OCI-LY3 (cell line): Measurements from ENCODE around the gene SLC25A33.

Experiments used
- H2AFZ ChIP-seq: fragments of 200-600, 300-600 bp; shearing (Covaris generic); 2 replicates; pipeline ENCODE4 v1.6.0; 2014; ENCODE audit warnings: antibody characterized with exemption, low read depth, low read length
- H3K27ac ChIP-seq: fragments of 200-600, 300-600 bp; sonication (generic); 2 replicates; pipeline ENCODE4 v1.5.1; 2014; ENCODE audit warnings: mild to moderate bottlenecking, low read length, moderate library complexity, mixed read lengths
- H3K27me3 ChIP-seq: fragments of 200-600, 300-600 bp; sonication (generic); 2 replicates; pipeline ENCODE4 v1.6.1; 2014; ENCODE audit warnings: low read depth, low read length, mixed read lengths
- H3K36me3 ChIP-seq: fragments of 200-600, 300-600 bp; sonication (generic); replicated peaks from 2 replicates; pipeline ENCODE3; 2014; ENCODE audit warnings: low read depth, low read length, mixed read lengths
- H3K4me1 ChIP-seq: fragments of 300-600, 200-600 bp; sonication (generic); 2 replicates; pipeline ENCODE4 v1.6.1; 2014; ENCODE audit warnings: low read length, mixed read lengths
- H3K4me2 ChIP-seq: fragments of 200-600, 300-600 bp; sonication (generic); 2 replicates; pipeline ENCODE4 v1.6.1; 2014; ENCODE audit warnings: low read length, mixed read lengths
- H3K4me3 ChIP-seq: fragments of 300-600, 200-600 bp; sonication (generic); 2 replicates; pipeline ENCODE4 v1.5.1; 2014; ENCODE audit warnings: antibody characterized with exemption, mild to moderate bottlenecking, low read length, moderate library complexity
- H3K79me2 ChIP-seq: fragments of 300-600, 200-600 bp; shearing (Covaris generic); 2 replicates; pipeline ENCODE4 v1.6.1; 2014; ENCODE audit warnings: mild to moderate bottlenecking, low read length, mixed read lengths
- H3K9ac ChIP-seq: fragments of 300-600, 200-600 bp; shearing (Covaris generic); 2 replicates; pipeline ENCODE4 v1.6.0; 2014; ENCODE audit warnings: mild to moderate bottlenecking, low read length, moderate library complexity
- H3K9me3 ChIP-seq: fragments of 200-600, 300-600 bp; shearing (Covaris generic); 2 replicates; pipeline ENCODE4 v1.6.1; 2014; ENCODE audit warnings: low read length, mixed read lengths; ENCODE audit not compliant: insufficient read depth
- H4K20me1 ChIP-seq: fragments of 200-600, 300-600 bp; sonication (generic); 2 replicates; pipeline ENCODE4 v1.6.1; 2016; ENCODE audit warnings: low read length, mixed read lengths; ENCODE audit not compliant: insufficient read depth
- EZH2phosphoT487 ChIP-seq: fragments of 200-600 bp; shearing (Covaris generic); IDR thresholded peaks from 2 replicates; pipeline ENCODE4 v1.6.1; 2018; ENCODE audit warnings: antibody characterized with exemption, mixed run types, low read depth
- TF ChIP-seq, protein P1 (sequence below): fragments of 200-600, 300-600 bp; sonication (generic); IDR thresholded peaks from 2 replicates; pipeline ENCODE4 v1.5.1; 2014; ENCODE audit warnings: antibody characterized with exemption, low read length, low read depth

The SLC25A33 gene

DNA sequence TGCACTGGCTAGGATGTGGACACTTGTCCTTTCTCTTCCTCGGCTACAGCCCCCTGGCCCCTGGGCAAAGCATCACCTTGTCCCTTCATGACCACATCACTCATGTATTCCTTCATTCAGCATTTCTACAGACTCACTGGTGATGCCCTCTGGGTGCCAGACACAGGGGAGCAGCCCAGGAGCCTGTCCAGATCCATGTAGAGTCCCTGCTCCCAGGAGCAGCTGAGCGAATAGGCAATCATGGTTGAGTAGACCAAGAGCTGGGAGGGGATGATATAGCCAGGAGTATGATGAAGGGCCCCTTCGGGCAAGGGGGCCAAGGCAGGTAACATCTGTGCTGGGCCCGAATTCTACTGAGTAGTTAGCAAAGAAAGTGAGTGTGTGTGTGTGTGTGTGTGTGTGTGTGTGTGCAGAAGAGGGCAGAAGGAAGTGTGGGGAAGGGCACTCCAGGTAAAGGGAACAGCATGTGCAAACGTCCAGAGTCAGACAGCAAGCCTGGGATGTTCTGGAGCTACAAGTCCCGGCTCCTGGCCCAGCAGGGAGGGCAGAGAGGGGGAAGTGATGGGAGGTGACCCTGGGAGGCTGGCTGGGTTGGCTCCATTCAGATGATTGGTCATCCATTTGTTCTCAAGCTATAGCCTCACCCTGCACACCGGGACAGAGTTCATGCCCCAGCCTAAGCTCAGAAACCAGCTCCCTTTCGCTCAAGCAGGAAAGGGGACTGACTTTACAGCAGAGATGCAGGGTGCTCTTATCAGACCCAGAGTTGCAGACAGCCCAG is 91.3 kb downstream of the SLC25A33 start:
- Histone ChIP-seq H3K9ac (peak overlapping the region; percentile 99), H2AFZ (no peak overlapping the region), H4K20me1 (no peaks in the 10 kb centered on the region), H3K4me1 (peaks cover 48% of the 10 kb centered on the region), H3K27ac (peak overlapping the region; percentile 95), H3K4me2 (peak overlapping the region; percentile 100), H3K9me3 (no peaks in the 10 kb centered on the region), H3K4me3 (peak overlapping the region; percentile 93), H3K36me3 (peaks cover 35% of the 10 kb centered on the region), H3K27me3 (no peaks in the 10 kb centered on the region), H3K79me2 (peaks cover 27% of the 10 kb centered on the region)
- no peak for TF ChIP-seq EZH2phosphoT487

DNA sequence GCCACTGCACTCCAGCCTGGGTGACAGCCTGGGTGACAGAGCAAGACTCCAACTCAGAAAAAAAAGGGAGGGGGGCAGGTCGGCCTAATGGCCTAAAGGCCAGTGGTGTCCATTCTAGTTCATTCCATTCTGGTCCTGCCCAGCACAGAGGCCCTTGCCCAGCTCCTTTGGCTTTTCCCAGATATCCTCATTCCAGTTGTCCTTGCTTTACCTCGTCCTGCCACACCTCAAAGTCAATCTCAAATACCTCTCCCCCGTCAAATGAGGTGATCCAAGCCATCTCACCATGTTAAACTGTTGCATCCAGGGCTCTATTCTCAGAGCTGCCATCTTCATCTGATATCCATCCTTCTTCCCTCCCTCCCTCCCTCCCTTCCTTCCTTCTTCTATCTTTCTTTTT is 92.3 kb downstream of the SLC25A33 start:
- no peak overlapping the region for H3K4me2 ChIP-seq
- H3K27me3 ChIP-seq, result no peaks in the 10 kb centered on the region
- no peaks in the 10 kb centered on the region for H3K9me3 ChIP-seq
- H4K20me1 ChIP-seq, result no peaks in the 10 kb centered on the region
- peaks cover 37% of the 10 kb centered on the region for H3K4me1 ChIP-seq
- peaks cover 38% of the 10 kb centered on the region for H3K36me3 ChIP-seq
- no peak overlapping the region for H2AFZ ChIP-seq
- no peak overlapping the region for H3K4me3 ChIP-seq
- H3K27ac ChIP-seq, result no peak overlapping the region
- no peak for TF ChIP-seq EZH2phosphoT487
- TF ChIP-seq, protein P1, sequence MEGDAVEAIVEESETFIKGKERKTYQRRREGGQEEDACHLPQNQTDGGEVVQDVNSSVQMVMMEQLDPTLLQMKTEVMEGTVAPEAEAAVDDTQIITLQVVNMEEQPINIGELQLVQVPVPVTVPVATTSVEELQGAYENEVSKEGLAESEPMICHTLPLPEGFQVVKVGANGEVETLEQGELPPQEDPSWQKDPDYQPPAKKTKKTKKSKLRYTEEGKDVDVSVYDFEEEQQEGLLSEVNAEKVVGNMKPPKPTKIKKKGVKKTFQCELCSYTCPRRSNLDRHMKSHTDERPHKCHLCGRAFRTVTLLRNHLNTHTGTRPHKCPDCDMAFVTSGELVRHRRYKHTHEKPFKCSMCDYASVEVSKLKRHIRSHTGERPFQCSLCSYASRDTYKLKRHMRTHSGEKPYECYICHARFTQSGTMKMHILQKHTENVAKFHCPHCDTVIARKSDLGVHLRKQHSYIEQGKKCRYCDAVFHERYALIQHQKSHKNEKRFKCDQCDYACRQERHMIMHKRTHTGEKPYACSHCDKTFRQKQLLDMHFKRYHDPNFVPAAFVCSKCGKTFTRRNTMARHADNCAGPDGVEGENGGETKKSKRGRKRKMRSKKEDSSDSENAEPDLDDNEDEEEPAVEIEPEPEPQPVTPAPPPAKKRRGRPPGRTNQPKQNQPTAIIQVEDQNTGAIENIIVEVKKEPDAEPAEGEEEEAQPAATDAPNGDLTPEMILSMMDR, result no peak
- H3K79me2 ChIP-seq, result peaks cover 27% of the 10 kb centered on the region
- H3K9ac ChIP-seq, result no peak overlapping the region

GRCh38 chr1:9633493-9633892 is 94.2 kb downstream of the SLC25A33 start:
- Histone ChIP-seq H3K9ac (no peak overlapping the region), H3K27ac (no peak overlapping the region), H3K36me3 (peaks cover 44% of the 10 kb centered on the region), H3K27me3 (no peaks in the 10 kb centered on the region), H3K9me3 (no peaks in the 10 kb centered on the region), H2AFZ (no peak overlapping the region), H3K4me2 (no peak overlapping the region), H4K20me1 (no peaks in the 10 kb centered on the region), H3K79me2 (peaks cover 18% of the 10 kb centered on the region), H3K4me1 (peaks cover 21% of the 10 kb centered on the region), H3K4me3 (no peak overlapping the region)
- TF ChIP-seq EZH2phosphoT487, result no peak
- TF ChIP-seq, protein P1, result no peak

- H3K4me3 ChIP-seq, result no peak overlapping the region
- no peak overlapping the region for H2AFZ ChIP-seq
- H3K4me1 ChIP-seq, result peaks cover 15% of the 10 kb centered on the region
- H3K27me3 ChIP-seq, result no peaks in the 10 kb centered on the region
- no peaks in the 10 kb centered on the region for H3K9me3 ChIP-seq
- no peak overlapping the region for H3K4me2 ChIP-seq
- no peak for TF ChIP-seq EZH2phosphoT487
- TF ChIP-seq, protein P1, result no peak
- peaks cover 44% of the 10 kb centered on the region for H3K36me3 ChIP-seq
- H3K9ac ChIP-seq, result no peak overlapping the region
- peaks cover 18% of the 10 kb centered on the region for H3K79me2 ChIP-seq
- no peak overlapping the region for H3K27ac ChIP-seq
- no peaks in the 10 kb centered on the region for H4K20me1 ChIP-seq
Observed at GRCh38 chr1:9634582-9634981, 95.3 kb downstream of the SLC25A33 start.
